ENCODE measurements around the gene KCNIP1. TPM values are rescaled to one million over a fixed set of nuclear protein-coding genes. Genes with fewer than 3 reads are reported as not detected.
A peak's percentile ranks its signal among the peaks of the same experiment; 100 is the strongest.

Gene KCNIP1
- total and polyA plus RNA-seq, 10 of the 15 experiments (the other 5 are each of a cell fraction or from before 2014, with no cell fraction given), result not detected

GRCh38 chr5:170755679-170756456 is 252.0 kb downstream of the KCNIP1 start:
- SMC1A ChIA-PET (ENCODE audit: uncharacterized antibody, unreplicated experiment), result interaction anchor here (1.0 to 1.4 kb wide), 2 partner anchors 9 to 21 kb away, joined by 3 to 4 read pairs; no protein-coding TSS in a partner anchor
- intact Hi-C loops (cut with micrococcal nuclease; ENCODE audit: unreplicated experiment), result no loop called here

GRCh38 chr5:170756691-170757090 is 252.9 kb downstream of the KCNIP1 start:
- Histone ChIP-seq H3K79me2 (ENCODE audit: control insufficient read depth, insufficient read depth, low read length) (no peaks in the 10 kb centered on the region), H3K4me3 (no peak overlapping the region), H2AFZ (ENCODE audit: control insufficient read depth, low read depth, low read length) (no peak overlapping the region), H3K36me3 (ENCODE audit: control insufficient read depth in 2 of 2, insufficient read depth in 2 of 2, low read length in 1 of 2) (no peaks in the 10 kb centered on the region), H3K4me2 (ENCODE audit: control insufficient read depth, insufficient read depth) (no peak overlapping the region), H4K20me1 (ENCODE audit: control insufficient read depth, insufficient read depth) (no peaks in the 10 kb centered on the region), H3K4me1 (ENCODE audit: control insufficient read depth, insufficient read depth, low read length) (no peaks in the 10 kb centered on the region), H3K9ac (ENCODE audit: control insufficient read depth, insufficient read depth, low read length) (no peak overlapping the region), H3K27ac (ENCODE audit: control insufficient read depth, insufficient read depth) (no peak overlapping the region), H3K27me3 (replicated peaks in 1 of 2; ENCODE audit: control insufficient read depth in 2 of 2, insufficient read depth in 2 of 2, low read length in 1 of 2) (peaks cover 0 to 2% of the 10 kb centered on the region in 2 experiments; a peak in 1 of 4 replicates), H3K9me3 (replicated peaks; ENCODE audit: control insufficient read depth, insufficient read depth, low read length) (no peaks in the 10 kb centered on the region)
- no TSS peak for BruUV-seq (replicated peaks)
- FAIRE-seq, result no peak
- POLR2A ChIA-PET, result no interaction called here
- in situ Hi-C loops (cut with MboI), result no loop called here
- WGBS (ENCODE audit: insufficient coverage, insufficient replicate concordance, low lambda C conversion rate, missing lambda C conversion rate), result 20% methylated on average over 8 of the region's 8 CpGs
- CTCF ChIA-PET, result interaction anchor here (1.2 to 2.3 kb wide), 3 partner anchors 32 to 121 kb away, joined by 3 to 7 read pairs (median 5); no protein-coding TSS in a partner anchor
- RAD21 ChIA-PET (ENCODE audit: unreplicated experiment), result no interaction called here
- ATAC-seq, result no peak
- intact Hi-C loops (cut with micrococcal nuclease; ENCODE audit: unreplicated experiment), result no loop called here
- SMC1A ChIA-PET (ENCODE audit: uncharacterized antibody, unreplicated experiment), result interaction anchor here (1.0 to 1.4 kb wide), 2 partner anchors 10 to 20 kb away, joined by 3 to 4 read pairs; no protein-coding TSS in a partner anchor
- DNase-seq (ENCODE audit: low read depth, low spot score), result no peak
- TF ChIP-seq TARDBP (IDR thresholded peaks at IDR 0.05; ENCODE audit: borderline replicate concordance) (no peak), CUX1 (IDR thresholded peaks at IDR 0.05; ENCODE audit: insufficient replicate concordance, low read depth, low read length) (no peak), GATAD2B (conservative IDR thresholded peaks at IDR 0.05; ENCODE audit: low read depth) (no peak), CHD1 (IDR thresholded peaks at IDR 0.05; ENCODE audit: low read depth, low read length) (no peak), SMAD1 (IDR thresholded peaks at IDR 0.05; ENCODE audit: low read depth, partially characterized antibody) (no peak), ZBTB33 (IDR thresholded peaks at IDR 0.05) (no peak), ZBED1 (IDR thresholded peaks at IDR 0.05; ENCODE audit: borderline replicate concordance) (no peak)

More at GRCh38 chr5:170755679-170756456, 252.0 kb downstream of the KCNIP1 start:
- Histone ChIP-seq H3K27ac (ENCODE audit: control insufficient read depth, insufficient read depth) (no peak overlapping the region), H3K4me3 (no peak overlapping the region), H3K27me3 (replicated peaks in 1 of 2; ENCODE audit: control insufficient read depth in 2 of 2, insufficient read depth in 2 of 2, low read length in 1 of 2) (peaks cover 0 to 2% of the 10 kb centered on the region in 2 experiments; a peak in 1 of 4 replicates), H3K79me2 (ENCODE audit: control insufficient read depth, insufficient read depth, low read length) (no peaks in the 10 kb centered on the region), H3K4me1 (ENCODE audit: control insufficient read depth, insufficient read depth, low read length) (no peaks in the 10 kb centered on the region), H3K4me2 (ENCODE audit: control insufficient read depth, insufficient read depth) (no peak overlapping the region), H3K9me3 (replicated peaks; ENCODE audit: control insufficient read depth, insufficient read depth, low read length) (no peaks in the 10 kb centered on the region), H3K36me3 (ENCODE audit: control insufficient read depth in 2 of 2, insufficient read depth in 2 of 2, low read length in 1 of 2) (no peaks in the 10 kb centered on the region), H3K9ac (ENCODE audit: control insufficient read depth, insufficient read depth, low read length) (no peak overlapping the region), H2AFZ (ENCODE audit: control insufficient read depth, low read depth, low read length) (no peak overlapping the region), H4K20me1 (ENCODE audit: control insufficient read depth, insufficient read depth) (no peaks in the 10 kb centered on the region)
- no TSS peak for BruUV-seq (replicated peaks)
- RAD21 ChIA-PET (ENCODE audit: unreplicated experiment), result no interaction called here
- peak; percentile 31 for TF ChIP-seq SMAD1 (IDR thresholded peaks at IDR 0.05; ENCODE audit: low read depth, partially characterized antibody)
- TF ChIP-seq HDAC6 (IDR thresholded peaks at IDR 0.05; ENCODE audit: unreplicated experiment), result no peak
- CTCF ChIA-PET, result interaction anchor here (0.7 to 2.3 kb wide), 4 partner anchors 20 to 120 kb away, joined by 3 to 7 read pairs (median 4); no protein-coding TSS in a partner anchor
- POLR2A ChIA-PET, result interaction anchor here (0.5 kb wide), 1 partner anchor 1154 kb away, joined by 3 read pairs; no protein-coding TSS in a partner anchor
- in situ Hi-C loops (cut with MboI), result no loop called here
- WGBS (ENCODE audit: insufficient coverage, insufficient replicate concordance, low lambda C conversion rate, missing lambda C conversion rate), result 46% methylated on average over 7 of the region's 7 CpGs
- DNase-seq (ENCODE audit: low read depth, low spot score) (no peak), ATAC-seq (no peak), FAIRE-seq (no peak)

All from GM12878 (cell line).